SK-N-SH (cell line): ENCODE data around the gene KIF11.

Experiments used
- POLR2AphosphoS5 ChIP-seq: IDR thresholded peaks from 2 replicates; pipeline ENCODE4 v1.6.1; 2012; ENCODE audit warnings: low read depth, low read length
- TF ChIP-seq, protein P1 (sequence below): IDR thresholded peaks from 2 replicates; pipeline ENCODE4 v1.6.1; 2012; ENCODE audit warnings: mild to moderate bottlenecking, low read depth, low read length, moderate library complexity

DNA sequence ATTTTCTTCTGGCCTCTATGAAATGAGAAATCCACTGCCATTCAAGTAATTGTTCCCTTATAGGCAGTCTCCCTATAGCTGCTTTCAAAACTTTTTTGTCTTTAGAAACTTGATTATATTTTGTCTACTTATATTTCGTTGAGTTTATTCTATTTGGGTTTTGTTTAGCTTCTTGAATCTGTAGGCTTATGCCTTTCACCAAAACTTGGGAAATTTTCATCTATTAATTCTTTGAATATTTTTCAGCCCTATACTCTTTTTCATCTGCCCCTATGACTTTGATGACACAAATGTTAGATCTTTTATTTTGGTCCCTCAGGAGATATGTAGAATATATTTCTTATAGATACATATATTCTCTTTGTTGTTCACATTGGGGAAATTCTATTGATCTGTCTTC is 48.6 kb downstream of the KIF11 start:
- no peak for TF ChIP-seq POLR2AphosphoS5
- TF ChIP-seq, protein P1, sequence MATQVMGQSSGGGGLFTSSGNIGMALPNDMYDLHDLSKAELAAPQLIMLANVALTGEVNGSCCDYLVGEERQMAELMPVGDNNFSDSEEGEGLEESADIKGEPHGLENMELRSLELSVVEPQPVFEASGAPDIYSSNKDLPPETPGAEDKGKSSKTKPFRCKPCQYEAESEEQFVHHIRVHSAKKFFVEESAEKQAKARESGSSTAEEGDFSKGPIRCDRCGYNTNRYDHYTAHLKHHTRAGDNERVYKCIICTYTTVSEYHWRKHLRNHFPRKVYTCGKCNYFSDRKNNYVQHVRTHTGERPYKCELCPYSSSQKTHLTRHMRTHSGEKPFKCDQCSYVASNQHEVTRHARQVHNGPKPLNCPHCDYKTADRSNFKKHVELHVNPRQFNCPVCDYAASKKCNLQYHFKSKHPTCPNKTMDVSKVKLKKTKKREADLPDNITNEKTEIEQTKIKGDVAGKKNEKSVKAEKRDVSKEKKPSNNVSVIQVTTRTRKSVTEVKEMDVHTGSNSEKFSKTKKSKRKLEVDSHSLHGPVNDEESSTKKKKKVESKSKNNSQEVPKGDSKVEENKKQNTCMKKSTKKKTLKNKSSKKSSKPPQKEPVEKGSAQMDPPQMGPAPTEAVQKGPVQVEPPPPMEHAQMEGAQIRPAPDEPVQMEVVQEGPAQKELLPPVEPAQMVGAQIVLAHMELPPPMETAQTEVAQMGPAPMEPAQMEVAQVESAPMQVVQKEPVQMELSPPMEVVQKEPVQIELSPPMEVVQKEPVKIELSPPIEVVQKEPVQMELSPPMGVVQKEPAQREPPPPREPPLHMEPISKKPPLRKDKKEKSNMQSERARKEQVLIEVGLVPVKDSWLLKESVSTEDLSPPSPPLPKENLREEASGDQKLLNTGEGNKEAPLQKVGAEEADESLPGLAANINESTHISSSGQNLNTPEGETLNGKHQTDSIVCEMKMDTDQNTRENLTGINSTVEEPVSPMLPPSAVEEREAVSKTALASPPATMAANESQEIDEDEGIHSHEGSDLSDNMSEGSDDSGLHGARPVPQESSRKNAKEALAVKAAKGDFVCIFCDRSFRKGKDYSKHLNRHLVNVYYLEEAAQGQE = no peak
